GM21447 (cell line): ENCODE results near the gene CLRN1.
"Not testable (repeated sequence)": the region's sequence is repeated elsewhere in the genome, so short reads cannot be mapped to it uniquely, and the experiment has no call there.

ENCODE experiments used
- ATAC-seq: cut with Tn5 transposase; IDR thresholded peaks from one replicate; pipeline ENCODE4 v1.9.1; 2021; ENCODE audit not compliant: unreplicated experiment

The CLRN1 gene

GRCh38 chr3:150972366-150973071 is at the start of gene CLRN1:
CLRN1 (minus strand) TSS chr3:150972727; CDS start chr3:150972708, 19 bp downstream.
- ATAC-seq = no peak

DNA sequence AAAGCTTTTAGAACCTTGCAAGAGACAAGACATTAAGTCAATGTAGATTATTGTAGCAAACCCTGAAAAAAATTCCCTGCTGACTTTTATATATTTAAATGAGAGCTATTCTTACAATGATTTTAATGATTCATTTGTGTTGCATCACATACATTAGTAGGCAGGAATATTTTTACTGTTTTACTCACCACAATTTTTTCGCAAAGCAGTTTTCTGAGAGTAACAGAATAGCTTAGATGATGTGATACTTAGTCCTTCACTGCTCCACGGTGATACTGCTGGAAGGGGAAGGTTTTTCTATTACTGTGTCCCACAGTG is 43.9 kb upstream of the CLRN1 start:
- ATAC-seq = no peak

DNA sequence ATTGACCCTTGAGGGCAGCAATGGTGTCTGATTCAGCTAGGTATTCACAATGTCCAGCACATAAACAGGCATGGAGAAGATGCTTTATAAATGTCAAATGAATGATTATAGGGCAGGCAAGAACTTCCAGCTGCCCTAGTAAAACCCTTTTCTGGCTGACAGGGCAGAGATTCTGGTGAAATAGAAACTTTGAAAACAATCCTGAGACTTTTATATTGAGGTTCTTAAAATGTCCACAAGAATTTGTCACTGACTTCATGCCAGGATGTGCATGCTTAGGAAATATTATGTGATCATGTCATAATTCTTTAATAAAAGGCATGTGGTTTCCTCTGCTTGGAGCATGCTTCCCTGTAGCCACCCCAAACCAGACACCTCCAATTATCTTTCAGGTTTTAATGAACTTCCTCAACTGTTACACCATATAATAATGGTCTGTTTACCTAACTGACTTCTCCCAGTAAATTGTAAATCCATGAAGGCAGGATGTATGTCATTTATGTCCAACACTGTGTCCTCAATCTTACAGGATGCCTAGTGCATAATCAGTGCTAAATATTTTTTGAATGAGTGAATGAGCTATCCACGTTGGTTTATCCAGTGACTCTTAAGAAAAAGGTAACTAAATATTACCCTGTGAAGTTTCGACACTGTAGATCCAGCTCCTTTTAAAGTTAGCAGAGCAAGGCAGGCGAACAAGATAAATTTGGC is 43.4 kb upstream of the CLRN1 start:
- no peak for ATAC-seq

- no peak for ATAC-seq
Observed at GRCh38 chr3:151015181-151015580, 42.7 kb upstream of the CLRN1 start.

DNA sequence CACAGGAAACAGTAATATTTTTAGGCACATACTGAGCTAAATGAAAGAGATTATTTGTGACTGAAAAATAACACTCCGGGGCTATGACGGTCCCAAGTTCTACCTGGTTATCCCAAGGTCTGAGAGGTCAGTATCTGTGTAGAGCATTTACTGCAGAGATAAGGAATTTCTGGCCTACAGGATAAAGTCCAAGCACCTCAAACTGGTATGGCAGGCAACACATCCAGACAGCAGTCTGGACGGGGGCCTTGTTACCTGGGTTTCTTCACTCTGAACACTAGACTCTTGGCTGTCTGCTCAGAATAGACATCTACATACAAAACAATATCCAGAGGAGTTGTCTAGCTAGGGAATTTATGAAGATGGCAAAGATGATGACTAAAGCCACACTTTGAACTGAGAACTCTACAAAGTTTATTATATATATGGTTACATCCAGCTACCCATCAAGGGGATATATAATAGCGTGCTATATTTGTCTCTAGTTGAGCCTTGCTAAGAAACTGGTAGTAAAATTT is 42.0 kb upstream of the CLRN1 start:
- no peak for ATAC-seq

GRCh38 chr3:151012753-151013152 is 40.2 kb upstream of the CLRN1 start:
- no peak for ATAC-seq

DNA sequence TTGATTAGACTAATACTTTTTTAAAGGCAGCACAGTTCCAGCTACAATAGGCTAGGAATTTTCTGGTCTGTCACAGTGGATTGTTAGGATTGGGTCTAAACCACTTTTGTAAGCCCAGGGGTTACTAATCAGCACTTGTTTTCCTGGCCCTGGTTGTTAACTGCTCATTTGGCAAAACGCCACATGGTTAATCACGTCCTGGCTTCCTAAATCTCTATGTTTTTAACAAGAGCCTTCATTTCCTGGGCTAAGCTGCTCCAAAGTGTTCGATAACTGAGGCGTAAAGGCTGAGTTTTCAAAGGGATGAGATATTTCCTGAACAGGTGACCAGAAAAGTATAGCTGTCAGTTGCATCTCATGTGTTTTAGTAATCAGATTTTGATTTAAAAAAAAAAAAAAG is 38.9 kb upstream of the CLRN1 start:
- no peak for ATAC-seq

DNA sequence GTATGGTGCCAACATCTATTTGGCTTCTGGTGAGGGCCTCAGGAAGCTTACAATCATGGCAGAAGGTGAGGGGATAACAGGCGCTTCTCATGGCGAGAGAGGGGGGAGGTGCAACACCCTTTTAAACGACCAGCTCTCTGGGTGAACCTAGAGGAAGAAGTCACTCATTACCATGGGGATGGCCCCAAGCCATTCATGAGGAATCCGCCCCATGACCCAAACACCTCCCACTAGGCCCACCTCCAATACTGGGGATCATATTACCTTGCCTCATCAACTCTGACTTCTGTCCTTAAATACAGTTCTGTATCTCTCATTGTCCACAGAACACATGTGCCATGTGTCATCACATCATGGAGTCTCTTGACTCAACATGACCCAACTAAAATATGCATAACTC is 37.5 kb upstream of the CLRN1 start:
- ATAC-seq = no peak

- no peak for ATAC-seq
Observed at GRCh38 chr3:151009430-151009829, 36.9 kb upstream of the CLRN1 start.

GRCh38 chr3:151008699-151009098 is 36.2 kb upstream of the CLRN1 start:
- ATAC-seq = no peak

GRCh38 chr3:151003768-151004134 is 31.2 kb upstream of the CLRN1 start:
- no peak for ATAC-seq

DNA sequence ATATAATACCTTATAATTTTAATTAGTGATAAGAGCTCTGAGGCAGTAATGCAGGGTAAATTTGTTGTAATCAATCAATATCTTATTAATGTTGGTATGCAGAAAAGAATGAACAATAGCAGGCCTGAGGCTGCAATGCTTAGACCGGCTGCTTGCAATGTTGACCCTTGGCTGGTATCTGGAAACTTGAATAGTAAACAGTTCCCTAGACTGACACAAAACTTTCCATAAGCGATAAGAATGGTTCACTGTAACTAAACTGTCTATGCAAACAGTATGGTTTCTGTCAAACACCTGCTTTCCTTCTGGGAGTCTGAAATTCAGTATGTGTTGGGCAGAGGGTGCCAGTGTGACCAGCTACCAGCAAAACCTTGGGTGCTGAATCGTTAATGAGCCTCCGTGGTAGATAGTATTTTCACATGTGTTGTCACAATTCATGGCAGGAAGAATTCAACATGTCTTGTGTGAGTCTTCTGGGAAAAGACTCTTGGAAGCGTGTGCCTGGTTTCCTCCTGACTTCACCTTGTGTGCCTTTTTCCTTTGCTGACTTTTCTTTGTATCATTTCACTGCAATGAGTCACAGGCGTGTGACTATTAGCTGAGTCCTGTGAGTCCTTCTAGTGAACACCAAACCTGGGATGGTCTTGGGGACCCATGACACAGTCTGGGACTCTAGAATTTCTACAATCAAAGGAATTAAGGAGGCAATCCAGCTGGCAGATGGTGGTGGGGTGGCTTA is 30.7 kb upstream of the CLRN1 start:
- ATAC-seq = no peak

GRCh38 chr3:151002003-151002981 is 29.8 kb upstream of the CLRN1 start:
- no peak for ATAC-seq

DNA sequence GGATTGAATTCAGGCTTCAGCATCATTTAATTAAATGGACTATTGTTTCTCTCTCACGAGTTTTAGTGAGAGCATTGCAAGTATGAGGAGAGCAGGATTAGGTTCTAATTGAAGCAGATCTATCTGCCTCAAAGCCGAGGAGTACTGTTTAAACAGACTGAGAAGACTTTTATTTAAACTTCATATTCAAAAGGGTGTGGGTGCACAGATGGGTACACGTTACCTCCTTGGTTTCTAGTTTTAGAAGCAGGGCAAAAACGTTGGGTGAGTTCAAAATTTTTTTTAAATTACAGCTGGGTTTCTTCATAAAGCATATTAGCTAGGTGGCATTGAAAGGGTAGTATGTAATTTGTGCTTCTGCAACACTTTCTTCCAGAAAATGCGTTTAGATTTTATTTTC is 26.5 kb upstream of the CLRN1 start:
- no peak for ATAC-seq

- no peak for ATAC-seq
Observed at GRCh38 chr3:150996731-150997130, 24.2 kb upstream of the CLRN1 start.

- no peak for ATAC-seq
Observed at GRCh38 chr3:150995510-150995909, 23.0 kb upstream of the CLRN1 start.

DNA sequence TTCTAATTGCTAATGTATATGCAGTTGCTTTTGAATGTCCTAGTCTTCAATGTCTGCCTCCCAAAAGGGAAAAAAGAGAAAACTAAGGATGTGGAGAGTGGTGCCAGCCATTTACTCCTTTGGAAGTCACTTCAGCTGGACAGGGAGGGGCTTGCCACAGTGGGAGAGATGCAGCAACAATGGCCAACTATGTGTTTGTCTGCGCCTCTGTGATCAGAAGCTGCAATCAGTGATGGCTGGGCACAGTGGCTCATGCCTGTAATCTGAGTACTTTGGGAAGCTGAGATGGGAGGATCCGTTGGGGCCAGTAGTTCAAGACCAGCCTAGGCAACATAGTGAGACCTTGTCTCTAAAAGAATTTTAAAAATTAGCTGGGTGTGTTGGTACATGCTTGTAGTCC is 16.7 kb upstream of the CLRN1 start:
- ATAC-seq = no peak

- ATAC-seq = not testable (repeated sequence)
Observed at GRCh38 chr3:150988395-150988794, 15.9 kb upstream of the CLRN1 start.

DNA sequence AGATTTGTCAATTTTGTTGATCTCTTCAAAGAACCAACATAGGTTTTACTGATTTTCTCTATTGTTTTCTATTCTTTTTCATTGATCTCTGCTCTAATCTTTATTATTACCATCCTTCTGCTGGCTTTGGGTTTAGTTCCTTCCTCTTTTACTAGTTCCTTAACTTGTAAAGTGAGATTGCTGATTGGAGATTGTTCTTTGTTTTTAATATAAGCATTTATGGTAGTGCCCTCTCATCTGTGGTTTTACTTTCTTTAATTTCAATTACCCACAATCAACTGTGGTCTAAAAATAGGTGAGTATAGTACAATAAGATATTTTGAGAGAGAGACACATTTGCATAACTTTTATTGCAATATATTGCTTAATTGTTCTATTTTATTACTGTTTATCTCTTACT is 13.2 kb upstream of the CLRN1 start:
- no peak for ATAC-seq

DNA sequence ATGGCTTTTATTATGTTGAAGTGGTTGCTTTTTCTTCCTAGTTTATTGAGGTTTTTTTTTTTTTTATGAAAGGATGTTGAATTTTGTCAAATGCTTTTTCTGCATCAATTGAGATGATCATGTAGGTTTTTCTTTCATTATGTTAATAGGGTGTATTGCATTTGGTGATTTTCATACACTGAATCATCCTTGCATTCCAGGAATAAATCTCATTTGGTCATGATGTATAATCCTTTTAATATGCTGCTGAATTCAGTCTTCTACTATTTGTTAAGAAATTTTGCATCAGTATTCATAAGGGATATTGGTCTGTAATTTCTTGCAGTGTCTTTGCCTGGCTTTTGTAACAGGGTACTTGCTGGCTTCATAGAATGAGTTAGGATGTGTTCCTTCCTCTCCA is 11.5 kb upstream of the CLRN1 start:
- no peak for ATAC-seq
